ENCODE data around the gene FAM161B.
"Not testable (repeated sequence)": the region's sequence is repeated elsewhere in the genome, so short reads cannot be mapped to it uniquely, and the experiment has no call there.

The FAM161B gene

GRCh38 chr14:73944432-73945158 lies 5.3 kb downstream of the FAM161B start:
- in situ Hi-C loops (cut with MboI; ENCODE audit: low sequenced_read_pairs) = no loop called here

GRCh38 chr14:73943083-73943482 lies 6.8 kb downstream of the FAM161B start:
- in situ Hi-C loops (cut with MboI; ENCODE audit: low sequenced_read_pairs) = no loop called here

DNA sequence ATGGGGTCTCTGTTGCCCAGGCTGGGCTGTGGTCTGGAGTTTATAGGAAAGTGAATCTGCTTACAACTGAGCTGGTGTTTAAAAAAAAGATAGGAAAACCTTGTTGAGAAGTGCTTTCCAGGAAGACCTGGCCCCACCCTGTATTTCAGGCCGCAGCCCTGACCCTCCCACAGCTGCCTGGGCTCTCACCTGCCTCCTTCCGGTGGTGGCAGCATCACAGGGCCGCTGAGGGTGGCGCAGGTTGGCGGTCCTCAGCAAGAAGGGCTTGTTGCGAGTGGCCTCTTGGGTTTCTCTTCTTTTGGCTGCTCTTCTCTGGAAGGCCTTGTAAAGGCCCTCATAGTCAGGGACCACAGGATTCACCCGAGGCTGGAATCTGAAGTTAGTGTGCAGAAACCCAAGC lies 7.7 kb downstream of the FAM161B start:
- in situ Hi-C loops (cut with MboI; ENCODE audit: low sequenced_read_pairs) = no loop called here

DNA sequence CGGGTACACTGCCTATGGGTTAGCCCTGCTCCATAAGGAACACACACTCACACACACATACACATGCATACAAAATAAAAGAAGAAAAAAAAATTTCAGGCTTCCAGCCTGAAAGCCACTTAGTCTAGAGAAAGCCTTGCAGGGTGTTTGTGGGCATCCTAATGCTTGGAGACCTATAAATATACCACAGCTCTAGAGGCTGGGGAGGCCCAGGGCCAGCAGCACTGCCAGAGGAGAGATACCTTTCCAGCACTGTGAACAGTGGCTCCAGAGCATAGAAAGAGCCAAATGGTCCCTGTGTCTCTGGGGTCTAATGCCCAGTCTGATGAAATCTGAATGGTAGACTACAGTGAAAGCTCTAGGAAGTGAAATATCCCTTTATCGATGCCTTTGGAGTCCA lies 12.9 kb downstream of the FAM161B start:
- in situ Hi-C loops (cut with MboI; ENCODE audit: low sequenced_read_pairs) = no loop called here

DNA sequence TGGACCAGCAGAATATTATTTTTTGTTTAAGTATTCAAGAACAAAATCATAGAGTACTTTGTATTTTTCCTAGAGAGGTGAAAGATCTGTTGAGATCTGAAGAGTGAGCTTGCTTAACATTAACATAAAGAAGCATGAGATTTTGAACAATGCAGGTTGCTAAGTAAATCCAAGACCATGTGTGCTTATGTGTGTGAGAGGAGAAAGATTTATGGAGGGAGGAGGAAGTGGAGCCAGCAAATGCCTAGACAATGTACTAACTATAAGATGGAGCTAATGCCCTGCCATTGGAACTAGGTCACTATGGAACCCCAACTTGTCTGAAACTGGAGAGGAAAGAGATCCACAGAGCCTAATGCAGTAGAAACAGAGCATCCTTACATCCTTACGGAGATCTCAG lies 13.3 kb downstream of the FAM161B start:
- in situ Hi-C loops (cut with MboI; ENCODE audit: low sequenced_read_pairs) = no loop called here

DNA sequence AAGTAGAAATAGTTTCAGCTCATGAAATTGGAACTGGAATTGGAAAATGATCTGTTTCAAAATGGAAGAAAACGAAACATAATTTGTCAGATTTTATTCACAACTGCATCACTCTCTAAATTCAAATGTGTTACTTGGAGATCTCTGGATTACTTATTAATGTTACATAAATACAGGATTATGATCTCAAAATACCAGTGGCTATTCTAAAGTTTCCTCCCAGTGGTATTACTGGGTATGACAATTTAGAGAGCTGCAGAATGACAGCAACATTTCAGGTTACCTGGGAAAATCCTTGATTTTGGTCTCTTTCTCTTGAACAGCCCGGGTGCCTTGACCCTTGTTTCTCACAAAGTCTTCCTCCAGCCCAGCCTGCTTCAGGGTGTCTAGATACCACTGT lies 14.2 kb downstream of the FAM161B start:
- in situ Hi-C loops (cut with MboI; ENCODE audit: low sequenced_read_pairs) = no loop called here

- in situ Hi-C loops (cut with MboI; ENCODE audit: low sequenced_read_pairs) = no loop called here
Measured at GRCh38 chr14:73924337-73924736, 25.6 kb downstream of the FAM161B start.

DNA sequence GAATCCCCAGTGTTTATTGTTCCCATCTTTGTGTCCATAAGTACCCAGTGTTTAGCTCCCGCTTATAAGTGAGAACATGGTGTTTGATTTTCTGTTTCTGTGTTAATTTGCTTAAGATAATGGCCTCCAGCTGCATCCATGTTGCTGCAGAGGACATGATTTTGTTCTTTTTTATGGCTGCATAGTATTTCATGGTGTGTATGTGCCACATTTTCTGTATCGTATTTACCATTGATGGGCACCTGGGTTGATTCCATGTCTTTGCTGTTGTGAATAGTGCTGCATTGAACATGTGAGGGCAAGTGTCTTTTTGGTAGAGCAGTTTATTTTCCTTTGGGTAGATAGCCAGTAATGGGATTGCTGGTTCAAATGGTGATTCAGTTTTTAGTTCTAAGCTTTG lies 30.4 kb downstream of the FAM161B start:
- in situ Hi-C loops (cut with MboI; ENCODE audit: low sequenced_read_pairs) = not testable (repeated sequence)

DNA sequence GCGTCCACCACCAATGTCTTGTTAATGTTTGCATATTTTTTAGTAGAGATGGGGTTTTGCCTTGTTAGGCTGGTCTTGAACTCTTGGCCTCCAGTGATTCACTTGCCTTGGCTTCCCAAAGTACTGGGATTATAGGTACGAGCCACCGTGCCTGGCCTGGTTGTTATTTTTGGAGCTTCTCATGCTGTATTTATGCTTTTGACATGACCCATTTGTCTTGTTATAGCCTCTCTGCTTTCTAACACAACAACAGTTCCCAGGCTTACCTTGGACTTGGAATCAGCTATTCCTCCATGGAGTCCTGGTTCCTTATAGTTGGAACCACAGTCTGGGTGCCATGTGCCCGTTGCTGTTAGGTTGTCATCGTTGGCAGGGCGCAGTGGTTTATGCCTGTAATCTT lies 33.6 kb downstream of the FAM161B start:
- in situ Hi-C loops (cut with MboI; ENCODE audit: low sequenced_read_pairs) = no loop called here

DNA sequence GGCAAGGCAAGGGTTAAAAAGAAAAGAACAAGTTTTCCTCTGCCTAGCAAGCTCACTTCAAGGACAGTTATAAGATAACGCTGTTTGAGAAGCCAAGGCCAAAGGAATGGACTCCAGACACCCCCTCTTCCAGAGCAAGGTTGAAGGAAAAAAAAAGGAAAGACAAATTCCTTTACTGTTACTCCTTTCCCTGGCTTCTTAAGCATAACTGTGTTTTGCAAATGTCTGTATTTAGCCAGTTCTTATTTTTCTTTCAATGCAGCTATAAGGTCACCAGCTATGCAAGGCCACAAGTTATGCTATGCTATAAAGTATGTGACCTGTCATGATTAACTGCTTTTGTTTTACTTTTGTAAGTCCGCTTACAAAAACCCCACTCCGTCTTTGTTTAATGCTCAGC lies 36.6 kb downstream of the FAM161B start:
- in situ Hi-C loops (cut with MboI; ENCODE audit: low sequenced_read_pairs) = no loop called here

GRCh38 chr14:73909681-73910080 lies 40.2 kb downstream of the FAM161B start:
- in situ Hi-C loops (cut with MboI; ENCODE audit: low sequenced_read_pairs) = no loop called here

- in situ Hi-C loops (cut with MboI; ENCODE audit: low sequenced_read_pairs) = no loop called here
Measured at GRCh38 chr14:73903028-73903427, 46.9 kb downstream of the FAM161B start.

DNA sequence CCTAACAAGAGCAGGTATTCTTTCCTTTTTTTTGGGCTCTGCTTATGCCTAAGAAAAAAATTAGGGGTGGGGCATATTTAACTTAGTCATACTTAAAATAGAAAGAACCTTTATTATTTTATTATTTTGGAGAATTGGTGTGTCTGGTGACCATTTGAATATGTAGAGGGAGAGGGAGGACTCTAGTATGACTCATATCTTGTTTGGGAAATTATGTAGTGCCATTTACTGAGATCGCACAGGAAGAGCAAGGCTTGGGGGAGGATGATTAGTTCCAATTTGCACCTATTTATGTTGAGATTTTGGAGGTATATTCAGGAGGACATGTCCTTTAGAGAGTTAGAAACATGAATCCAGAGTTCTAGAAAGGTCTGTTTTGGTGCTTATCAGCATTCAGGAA lies 53.4 kb downstream of the FAM161B start:
- in situ Hi-C loops (cut with MboI; ENCODE audit: low sequenced_read_pairs) = no loop called here

DNA sequence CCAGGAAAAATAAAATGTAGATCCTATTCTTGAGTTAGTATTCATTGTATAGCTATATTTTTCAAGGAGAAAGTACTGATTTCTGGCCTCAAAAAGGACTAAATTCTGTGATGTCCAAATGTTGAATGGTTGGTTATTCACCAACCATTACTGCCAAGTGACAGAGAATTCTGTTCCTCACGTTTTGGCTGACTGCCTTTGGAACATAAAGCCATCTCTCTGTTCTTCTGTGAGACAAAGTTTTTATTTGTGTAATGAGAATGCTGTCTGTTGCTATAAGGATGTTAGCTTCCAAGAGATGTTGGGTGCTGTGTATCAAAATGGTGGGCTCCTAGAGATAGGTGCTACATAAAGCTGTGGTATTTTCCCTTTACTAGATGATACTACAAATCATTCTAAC lies 54.0 kb downstream of the FAM161B start:
- in situ Hi-C loops (cut with MboI; ENCODE audit: low sequenced_read_pairs) = no loop called here

DNA sequence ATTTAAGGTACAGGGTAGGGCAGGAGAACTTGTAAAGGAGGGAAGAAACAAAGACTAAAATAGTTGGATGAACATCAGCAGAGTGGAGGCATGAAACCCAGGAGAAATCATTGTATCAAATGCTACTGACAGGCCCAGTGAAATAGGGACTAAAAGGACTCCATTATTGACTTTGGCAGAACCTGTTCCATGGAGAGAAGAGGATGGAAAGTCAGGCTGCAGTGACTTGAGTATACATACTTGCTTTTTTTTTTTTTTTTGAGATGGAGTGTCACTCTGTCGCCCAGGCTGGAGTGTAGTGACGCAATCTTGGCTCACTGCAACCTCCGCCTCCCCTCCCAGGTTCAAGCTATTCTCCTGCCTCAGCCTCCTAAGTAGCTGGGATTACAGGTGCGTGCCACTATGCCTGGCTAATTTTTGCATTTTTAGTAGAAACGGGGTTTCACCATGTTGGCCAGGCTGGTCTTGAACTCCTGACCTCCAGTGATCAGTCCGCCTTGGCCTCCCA lies 55.7 kb downstream of the FAM161B start:
- in situ Hi-C loops (cut with MboI; ENCODE audit: low sequenced_read_pairs) = not testable (repeated sequence)

DNA sequence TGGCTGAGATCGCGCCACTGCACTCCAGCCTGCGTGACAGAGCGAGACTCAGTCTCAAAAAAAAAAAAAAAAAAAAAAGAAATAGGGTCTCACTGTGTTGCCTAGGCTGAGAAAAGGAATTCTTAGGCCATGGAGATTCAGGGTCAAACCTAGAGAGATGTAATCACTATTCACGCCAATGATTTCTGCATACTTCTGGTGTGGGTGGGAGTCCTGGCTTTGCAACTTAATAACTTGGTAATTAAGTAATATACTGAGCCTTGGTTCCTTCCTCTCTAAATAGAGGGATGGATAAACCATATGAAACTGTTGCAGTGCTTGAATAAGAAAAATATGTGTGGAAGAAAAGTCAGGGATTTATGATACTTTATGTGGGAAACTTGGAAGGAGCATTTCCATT lies 60.5 kb downstream of the FAM161B start:
- in situ Hi-C loops (cut with MboI; ENCODE audit: low sequenced_read_pairs) = no loop called here

DNA sequence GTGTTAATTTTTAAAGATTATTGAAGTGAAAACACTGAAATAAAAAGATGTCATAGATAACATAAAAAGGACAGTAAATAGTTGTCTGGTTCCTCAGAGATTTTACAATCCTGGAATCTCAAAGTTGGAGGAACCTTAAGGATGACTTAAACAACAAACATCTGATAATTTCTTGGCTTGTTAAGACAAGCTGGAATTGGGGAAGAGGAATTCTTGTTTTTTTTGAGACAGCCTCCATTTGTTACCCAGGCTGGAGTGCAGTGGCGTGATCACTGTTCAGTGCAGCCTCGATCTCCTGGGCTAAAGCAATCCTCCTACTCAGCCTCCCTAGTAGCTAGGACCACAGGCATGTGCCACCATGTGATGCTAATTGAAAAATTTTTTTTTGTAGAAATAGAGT lies 60.9 kb downstream of the FAM161B start:
- in situ Hi-C loops (cut with MboI; ENCODE audit: low sequenced_read_pairs) = no loop called here

DNA sequence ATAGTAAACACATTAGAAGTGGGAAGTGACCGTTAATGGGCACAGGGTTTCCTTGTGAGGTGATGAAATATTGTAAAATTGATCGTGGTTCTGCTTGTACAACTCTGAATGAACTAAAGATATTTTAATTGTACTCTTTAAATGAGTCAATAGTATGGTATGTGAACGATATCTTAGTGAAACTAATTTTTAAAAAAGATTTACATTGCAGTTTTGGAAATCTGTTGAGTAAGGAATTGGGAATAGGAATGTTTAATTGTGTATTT lies 61.5 kb downstream of the FAM161B start:
- in situ Hi-C loops (cut with MboI; ENCODE audit: low sequenced_read_pairs) = no loop called here

GRCh38 chr14:73887694-73888459 lies 62.0 kb downstream of the FAM161B start:
- in situ Hi-C loops (cut with MboI; ENCODE audit: low sequenced_read_pairs) = no loop called here

GRCh38 chr14:73887318-73887616 lies 62.6 kb downstream of the FAM161B start:
- in situ Hi-C loops (cut with MboI; ENCODE audit: low sequenced_read_pairs) = no loop called here

DNA sequence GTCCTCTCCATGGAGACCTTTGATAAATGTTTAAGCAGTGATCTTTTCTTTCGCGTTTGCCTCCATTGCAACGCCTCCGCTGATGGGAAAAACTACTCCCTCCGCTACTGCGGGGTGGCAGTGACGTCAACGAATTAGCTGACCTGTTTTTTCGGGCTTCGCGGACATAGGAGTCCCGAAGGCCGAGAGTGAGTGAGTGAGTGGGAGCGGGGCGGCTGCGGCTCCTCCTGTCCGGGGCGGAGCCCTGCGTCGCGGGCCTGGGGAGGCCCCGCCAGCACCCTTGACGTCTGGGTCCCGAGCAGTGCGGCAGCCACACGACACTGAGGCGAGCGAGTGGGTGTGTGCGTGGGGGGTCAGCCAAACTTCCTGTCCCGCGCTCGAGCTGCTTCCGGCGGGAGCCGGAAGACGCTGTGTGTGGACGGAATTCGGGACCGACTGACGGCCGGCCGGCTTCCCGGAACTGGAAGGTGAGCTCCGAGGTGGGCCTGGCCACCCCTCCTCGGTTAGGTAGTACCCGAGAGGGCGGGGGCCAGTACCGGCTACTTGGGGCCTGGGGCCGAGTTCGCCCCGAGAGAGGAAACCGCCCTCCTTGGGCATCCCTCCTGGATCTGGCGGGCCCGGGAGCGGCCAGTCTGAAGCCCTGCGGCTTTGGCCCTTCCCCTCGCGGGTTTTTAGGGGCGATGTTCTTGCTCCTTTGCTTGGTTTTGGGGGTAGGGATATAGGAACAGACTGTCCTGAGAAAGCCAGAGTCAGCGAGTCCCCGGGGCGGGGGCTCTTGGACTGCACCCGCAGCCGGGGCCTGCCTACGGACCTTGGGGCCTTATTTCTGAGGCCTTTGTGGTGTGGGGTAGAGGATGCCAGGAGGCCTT lies 63.2 kb downstream of the FAM161B start, which contains the start of gene ZNF410:
ZNF410 (plus strand) TSS at position 411 of the 869 bp plus-strand sequence. CDS start 5,317 bp downstream, outside the sequence.
- in situ Hi-C loops (cut with MboI; ENCODE audit: low sequenced_read_pairs) = no loop called here

Measured in hTERT RPE-1 (cell line).